ENCODE results near the gene EFNA5. TPM values are rescaled to one million over a fixed set of nuclear protein-coding genes. Genes with fewer than 3 reads are reported as not detected.

EFNA5 gene
- polyA plus RNA-seq, 1 of the 3 experiments (the other 2 are of a cell fraction) = 0.81 TPM

- Histone ChIP-seq H3K4me1 (ENCODE audit: control insufficient read depth in 1 of 2, insufficient read depth in 2 of 2, low read depth in 1 of 2, low read length in 1 of 2) (peaks cover 0 to 8% of the 10 kb centered on the region in 2 experiments; a peak in 2 of 4 replicates), H3K4me3 (ENCODE audit: low read depth in 2 of 2, low read length in 1 of 2) (no peak overlapping the region), H3K79me2 (ENCODE audit: insufficient read depth) (no peaks in the 10 kb centered on the region), H2AFZ (ENCODE audit: low read depth) (no peak overlapping the region), H3K36me3 (replicated peaks in 1 of 2; ENCODE audit: control insufficient read depth in 1 of 2, insufficient read depth in 2 of 2, low read length in 1 of 2) (no peaks in the 10 kb centered on the region), H3K27me3 (ENCODE audit: insufficient read depth) (no peaks in the 10 kb centered on the region), H4K20me1 (ENCODE audit: insufficient read depth) (no peaks in the 10 kb centered on the region), H3K27ac (ENCODE audit: low read depth in 2 of 2, low read length in 1 of 2) (no peak overlapping the region), H3K9ac (no peak overlapping the region), H3K9me2 (no peaks in the 10 kb centered on the region), H3K9me3 (no peaks in the 10 kb centered on the region), H3F3A (replicated peaks; ENCODE audit: insufficient read depth) (no peaks in the 10 kb centered on the region), H3K4me2 (no peak overlapping the region)
- TF ChIP-seq RFX5 (IDR thresholded peaks at IDR 0.05; ENCODE audit: low read length) (no peak), GATA2 (CRISPR knock-in tag; IDR thresholded peaks at IDR 0.05) (no peak), RAD21 (IDR thresholded peaks at IDR 0.05; ENCODE audit: low read length) (no peak), FOXM1 (IDR thresholded peaks at IDR 0.05; ENCODE audit: low read depth) (no peak), ELF1 (IDR thresholded peaks at IDR 0.05) (no peak), TAF1 (IDR thresholded peaks at IDR 0.05; ENCODE audit: borderline replicate concordance, low read depth, low read length) (no peak), FOXJ3 (CRISPR knock-in tag; IDR thresholded peaks at IDR 0.05) (no peak), MEF2A (IDR thresholded peaks at IDR 0.05; ENCODE audit: borderline replicate concordance, low read depth) (no peak), NRF1 (IDR thresholded peaks at IDR 0.05; ENCODE audit: low read depth, low read length) (no peak), SIN3A (IDR thresholded peaks at IDR 0.05; ENCODE audit: borderline replicate concordance, low read depth, low read length) (no peak), YY1 (IDR thresholded peaks at IDR 0.05; ENCODE audit: low read depth) (no peak), TEAD4 (IDR thresholded peaks at IDR 0.05; ENCODE audit: borderline replicate concordance, insufficient read depth) (no peak), JUND (IDR thresholded peaks at IDR 0.05) (no peak), ZBTB33 (IDR thresholded peaks at IDR 0.05; ENCODE audit: borderline replicate concordance, low read depth) (no peak), CTCF (IDR thresholded peaks at IDR 0.05) (no peak)
- 91% methylated on average over 6 of the region's 6 CpGs for WGBS (ENCODE audit: low lambda C conversion rate)
- CTCF ChIA-PET = interaction anchor here (1.6 kb wide), 1 partner anchor 71 kb away, joined by 4 read pairs; no protein-coding TSS in a partner anchor
- POLR2A ChIA-PET = no interaction called here
- DNase-seq = no peak
Measured at GRCh38 chr5:107478068-107478641, 192.6 kb downstream of the EFNA5 start.

- Histone ChIP-seq H3K9ac (no peak overlapping the region), H3F3A (replicated peaks; ENCODE audit: insufficient read depth) (no peaks in the 10 kb centered on the region), H3K4me2 (no peak overlapping the region), H3K4me1 (ENCODE audit: control insufficient read depth in 1 of 2, insufficient read depth in 2 of 2, low read depth in 1 of 2, low read length in 1 of 2) (peaks cover 0 to 10% of the 10 kb centered on the region in 2 experiments; a peak in 2 of 4 replicates), H3K27me3 (ENCODE audit: insufficient read depth) (no peaks in the 10 kb centered on the region), H3K4me3 (ENCODE audit: low read depth in 2 of 2, low read length in 1 of 2) (no peak overlapping the region), H3K9me3 (no peaks in the 10 kb centered on the region), H3K79me2 (ENCODE audit: insufficient read depth) (no peaks in the 10 kb centered on the region), H3K27ac (ENCODE audit: low read depth in 2 of 2, low read length in 1 of 2) (no peak overlapping the region), H4K20me1 (ENCODE audit: insufficient read depth) (no peaks in the 10 kb centered on the region), H3K36me3 (replicated peaks in 1 of 2; ENCODE audit: control insufficient read depth in 1 of 2, insufficient read depth in 2 of 2, low read length in 1 of 2) (no peaks in the 10 kb centered on the region), H2AFZ (ENCODE audit: low read depth) (no peak overlapping the region), H3K9me2 (no peaks in the 10 kb centered on the region)
- no peak for DNase-seq
- CTCF ChIA-PET = interaction anchor here (1.6 kb wide), 1 partner anchor 71 kb away, joined by 4 read pairs; no protein-coding TSS in a partner anchor
- POLR2A ChIA-PET = no interaction called here
- TF ChIP-seq CTCF (IDR thresholded peaks at IDR 0.05) = no peak
- no peak for TF ChIP-seq REST (IDR thresholded peaks at IDR 0.05; ENCODE audit: low read depth, low read length)
- no peak for TF ChIP-seq ZBTB33 (IDR thresholded peaks at IDR 0.05; ENCODE audit: borderline replicate concordance, low read depth)
Measured at GRCh38 chr5:107477492-107477891, 193.2 kb downstream of the EFNA5 start.

All from SK-N-SH (cell line).